ENCODE measurements around the gene SNX9.

DNA sequence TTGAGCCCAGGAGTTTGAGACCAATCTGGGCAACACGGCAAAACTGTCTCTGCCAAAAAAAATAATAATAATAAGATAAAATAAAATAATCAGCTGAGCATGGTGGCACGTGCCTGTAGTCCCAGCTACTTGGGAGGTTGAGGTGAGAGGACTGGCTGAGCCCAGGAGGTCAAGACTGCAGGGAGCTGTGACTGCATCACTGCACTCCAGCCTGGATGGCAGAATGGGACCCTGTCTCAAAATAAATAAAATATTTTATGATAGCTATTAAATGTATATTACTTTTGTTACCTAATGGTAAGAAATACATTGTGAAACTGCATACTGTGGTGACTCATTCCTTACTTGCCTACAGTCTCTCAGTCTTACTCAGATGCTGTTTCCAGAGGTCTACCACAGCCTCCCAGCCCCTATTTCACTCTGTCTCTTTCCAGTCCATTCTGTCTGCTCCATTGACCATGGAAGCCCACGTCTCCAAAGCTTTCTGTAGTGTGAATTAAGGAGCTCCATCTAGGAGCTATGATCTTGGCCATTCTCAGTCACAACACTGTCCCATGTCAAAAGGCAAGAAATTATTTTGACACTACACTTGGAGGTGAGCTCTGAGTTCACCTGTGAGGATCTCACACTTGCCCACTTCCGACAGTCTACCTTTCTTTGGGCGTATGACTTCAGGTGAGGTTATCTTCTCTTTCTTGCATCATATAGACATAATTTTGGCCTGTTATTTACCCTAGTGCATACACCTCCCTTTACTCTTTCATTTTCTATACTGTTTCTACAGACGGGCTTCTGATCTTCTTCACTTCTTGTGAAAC lies 22.4 kb upstream of the SNX9 start:
- TF ChIP-seq, protein P1, sequence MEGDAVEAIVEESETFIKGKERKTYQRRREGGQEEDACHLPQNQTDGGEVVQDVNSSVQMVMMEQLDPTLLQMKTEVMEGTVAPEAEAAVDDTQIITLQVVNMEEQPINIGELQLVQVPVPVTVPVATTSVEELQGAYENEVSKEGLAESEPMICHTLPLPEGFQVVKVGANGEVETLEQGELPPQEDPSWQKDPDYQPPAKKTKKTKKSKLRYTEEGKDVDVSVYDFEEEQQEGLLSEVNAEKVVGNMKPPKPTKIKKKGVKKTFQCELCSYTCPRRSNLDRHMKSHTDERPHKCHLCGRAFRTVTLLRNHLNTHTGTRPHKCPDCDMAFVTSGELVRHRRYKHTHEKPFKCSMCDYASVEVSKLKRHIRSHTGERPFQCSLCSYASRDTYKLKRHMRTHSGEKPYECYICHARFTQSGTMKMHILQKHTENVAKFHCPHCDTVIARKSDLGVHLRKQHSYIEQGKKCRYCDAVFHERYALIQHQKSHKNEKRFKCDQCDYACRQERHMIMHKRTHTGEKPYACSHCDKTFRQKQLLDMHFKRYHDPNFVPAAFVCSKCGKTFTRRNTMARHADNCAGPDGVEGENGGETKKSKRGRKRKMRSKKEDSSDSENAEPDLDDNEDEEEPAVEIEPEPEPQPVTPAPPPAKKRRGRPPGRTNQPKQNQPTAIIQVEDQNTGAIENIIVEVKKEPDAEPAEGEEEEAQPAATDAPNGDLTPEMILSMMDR (IDR thresholded peaks at IDR 0.05; ENCODE audit: insufficient read depth, low read depth, low read length) = no peak
- TF ChIP-seq EZH2 (IDR thresholded peaks at IDR 0.05; ENCODE audit: insufficient read depth, low read length) = no peak
